HG02678 (cell line): ENCODE measurements around the gene TMEM201.

Source experiments
- ATAC-seq: cut with Tn5 transposase; IDR thresholded peaks from one replicate; pipeline ENCODE4 v1.9.1; 2021; ENCODE audit warnings: mild to moderate bottlenecking, moderate library complexity; ENCODE audit not compliant: unreplicated experiment

TMEM201 gene

DNA sequence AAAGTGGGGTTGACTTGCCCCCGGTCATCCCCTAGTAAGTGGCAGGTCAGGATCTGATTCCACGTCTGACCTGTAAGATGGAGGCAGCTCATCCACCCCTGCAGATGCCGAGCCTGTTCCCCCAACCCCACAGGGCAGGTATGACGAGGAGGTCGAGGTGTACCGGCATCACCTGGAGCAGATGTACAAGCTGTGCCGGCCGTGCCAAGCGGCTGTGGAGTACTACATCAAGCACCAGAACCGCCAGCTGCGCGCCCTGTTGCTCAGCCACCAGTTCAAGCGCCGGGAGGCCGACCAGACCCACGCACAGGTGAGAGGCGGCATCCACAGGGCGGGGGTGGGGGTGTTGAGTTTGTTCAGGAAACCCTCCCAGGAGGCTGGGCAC lies 9.6 kb downstream of the TMEM201 start:
- no peak for ATAC-seq

DNA sequence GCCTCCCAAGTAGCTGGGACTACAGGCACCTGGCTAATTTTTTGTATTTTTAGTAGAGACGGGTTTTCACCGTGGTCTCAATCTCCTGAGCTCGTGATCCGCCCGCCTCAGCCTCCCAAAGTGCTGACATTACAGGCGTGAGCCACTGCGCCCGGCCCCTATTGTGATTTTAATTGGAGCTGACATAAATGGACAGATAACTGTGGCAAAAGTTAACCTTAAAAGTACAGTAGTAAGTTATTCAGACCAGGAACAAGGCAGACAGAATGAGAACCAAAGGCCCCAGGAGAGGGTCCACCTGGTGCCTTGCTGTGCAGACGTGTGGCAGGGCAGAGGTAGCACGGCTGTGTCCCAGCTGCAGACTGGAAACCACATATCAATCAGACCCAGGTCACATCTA lies 11.0 kb downstream of the TMEM201 start:
- no peak for ATAC-seq

DNA sequence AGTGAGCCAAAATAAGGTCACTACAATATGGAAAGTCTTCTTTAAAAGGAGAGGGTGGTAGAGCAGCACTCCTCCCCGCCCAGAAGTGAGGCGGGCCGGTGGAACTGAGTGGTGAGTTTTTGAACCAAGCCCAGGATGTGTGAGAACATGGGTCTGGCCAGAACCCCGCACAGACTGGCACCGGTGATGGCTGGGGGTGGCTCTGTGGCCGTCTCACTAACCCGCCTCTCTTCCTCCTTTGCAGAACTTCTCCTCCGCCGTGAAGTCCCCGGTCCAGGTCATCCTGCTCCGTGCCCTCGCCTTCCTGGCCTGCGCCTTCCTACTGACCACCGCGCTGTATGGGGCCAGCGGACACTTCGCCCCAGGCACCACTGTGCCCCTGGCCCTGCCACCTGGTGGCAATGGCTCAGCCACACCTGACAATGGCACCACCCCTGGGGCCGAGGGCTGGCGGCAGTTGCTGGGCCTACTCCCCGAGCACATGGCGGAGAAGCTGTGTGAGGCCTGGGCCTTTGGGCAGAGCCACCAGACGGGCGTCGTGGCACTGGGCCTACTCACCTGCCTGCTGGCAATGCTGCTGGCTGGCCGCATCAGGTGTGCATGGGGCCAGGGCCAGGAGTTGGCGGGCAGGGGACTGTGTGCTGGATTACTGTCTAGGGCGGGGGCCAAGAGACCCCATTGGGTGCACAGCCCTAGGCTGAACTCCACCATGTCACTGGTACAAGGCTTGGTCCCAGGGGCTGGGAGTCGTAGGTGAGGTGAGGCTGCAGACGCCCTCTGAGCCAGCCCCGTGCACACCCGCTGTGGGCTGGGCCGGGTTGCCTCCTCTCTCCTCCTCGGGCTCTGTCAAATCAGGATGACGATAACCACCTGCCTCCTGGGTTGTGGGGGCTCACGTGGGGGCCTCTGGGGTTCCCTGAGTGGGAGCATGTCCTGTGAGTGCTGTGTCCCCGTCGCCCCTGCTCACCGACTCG lies 12.4 kb downstream of the TMEM201 start:
- ATAC-seq, result no peak

DNA sequence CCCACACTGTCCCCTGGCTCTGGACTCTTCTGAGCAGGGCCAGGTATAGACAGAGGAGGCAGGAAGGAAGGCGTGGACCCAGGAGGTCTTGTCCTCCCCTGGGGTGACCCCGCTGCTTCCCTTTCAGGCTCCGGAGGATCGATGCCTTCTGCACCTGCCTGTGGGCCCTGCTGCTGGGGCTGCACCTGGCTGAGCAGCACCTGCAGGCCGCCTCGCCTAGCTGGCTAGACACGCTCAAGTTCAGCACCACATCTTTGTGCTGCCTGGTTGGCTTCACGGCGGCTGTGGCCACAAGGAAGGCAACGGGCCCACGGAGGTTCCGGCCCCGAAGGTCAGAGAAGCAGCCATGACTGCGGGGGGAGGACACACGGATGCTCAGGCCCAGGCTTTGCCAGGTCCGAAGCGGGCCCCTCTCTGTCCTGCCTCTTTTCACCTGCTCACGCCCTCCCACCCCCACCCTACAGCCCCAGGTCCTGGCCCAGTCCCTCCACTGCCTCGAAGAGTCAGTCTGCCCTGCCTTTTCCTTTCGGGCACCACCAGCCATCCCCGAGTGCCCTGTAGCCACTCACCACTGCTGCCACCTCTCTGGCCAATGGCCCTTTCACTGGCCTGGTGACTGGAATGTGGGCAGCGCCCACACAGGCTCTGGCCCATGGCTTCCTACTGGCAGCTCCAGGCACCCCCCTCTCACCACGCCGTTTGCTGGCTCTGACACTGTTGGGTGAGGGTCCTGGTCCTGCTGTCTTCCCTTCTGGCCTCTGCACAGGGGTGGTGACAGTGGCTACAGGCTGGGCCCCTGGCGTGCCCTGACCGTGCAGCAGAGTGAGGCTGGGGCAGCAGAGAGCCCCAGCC lies 13.5 kb downstream of the TMEM201 start:
- ATAC-seq, result no peak

DNA sequence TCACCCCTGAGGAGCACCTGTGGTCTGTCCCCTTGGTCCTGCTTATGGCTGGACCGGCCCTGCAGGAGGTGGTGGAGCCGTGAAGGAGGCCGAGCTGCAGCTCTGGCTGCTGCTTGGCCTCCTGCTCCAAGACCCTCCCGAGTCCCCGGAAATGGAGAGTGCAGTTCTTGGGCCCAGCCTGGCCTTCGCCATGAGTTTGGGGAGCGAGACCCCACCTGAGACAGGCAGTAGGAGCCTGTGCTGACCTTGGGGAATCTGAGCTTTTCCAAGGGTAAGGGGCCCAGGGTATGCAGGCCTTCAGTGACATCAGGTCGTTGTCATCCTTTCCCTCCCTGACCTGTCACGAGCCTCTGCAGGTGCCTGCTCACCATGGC lies 14.1 kb downstream of the TMEM201 start:
- ATAC-seq, result no peak

DNA sequence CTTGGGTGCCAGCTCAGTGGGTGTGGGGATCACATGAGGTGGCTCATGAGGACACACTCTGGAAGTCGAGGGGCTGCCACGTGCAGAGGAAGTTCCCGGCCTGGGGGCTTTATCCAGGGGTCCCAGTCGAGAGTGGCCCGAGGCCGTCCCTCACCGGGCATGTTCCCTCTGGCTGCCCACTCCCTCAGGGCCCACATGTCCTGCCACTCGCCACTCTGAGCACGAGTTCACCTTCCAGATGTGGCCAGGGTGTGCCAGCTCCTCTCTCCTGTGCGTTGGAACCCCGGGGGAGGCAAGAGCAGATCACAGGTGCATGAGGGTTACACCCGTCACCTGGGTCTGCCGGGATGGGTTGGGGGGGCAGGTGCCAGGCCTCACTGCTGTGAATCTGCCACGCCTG lies 14.6 kb downstream of the TMEM201 start:
- ATAC-seq, result no peak

DNA sequence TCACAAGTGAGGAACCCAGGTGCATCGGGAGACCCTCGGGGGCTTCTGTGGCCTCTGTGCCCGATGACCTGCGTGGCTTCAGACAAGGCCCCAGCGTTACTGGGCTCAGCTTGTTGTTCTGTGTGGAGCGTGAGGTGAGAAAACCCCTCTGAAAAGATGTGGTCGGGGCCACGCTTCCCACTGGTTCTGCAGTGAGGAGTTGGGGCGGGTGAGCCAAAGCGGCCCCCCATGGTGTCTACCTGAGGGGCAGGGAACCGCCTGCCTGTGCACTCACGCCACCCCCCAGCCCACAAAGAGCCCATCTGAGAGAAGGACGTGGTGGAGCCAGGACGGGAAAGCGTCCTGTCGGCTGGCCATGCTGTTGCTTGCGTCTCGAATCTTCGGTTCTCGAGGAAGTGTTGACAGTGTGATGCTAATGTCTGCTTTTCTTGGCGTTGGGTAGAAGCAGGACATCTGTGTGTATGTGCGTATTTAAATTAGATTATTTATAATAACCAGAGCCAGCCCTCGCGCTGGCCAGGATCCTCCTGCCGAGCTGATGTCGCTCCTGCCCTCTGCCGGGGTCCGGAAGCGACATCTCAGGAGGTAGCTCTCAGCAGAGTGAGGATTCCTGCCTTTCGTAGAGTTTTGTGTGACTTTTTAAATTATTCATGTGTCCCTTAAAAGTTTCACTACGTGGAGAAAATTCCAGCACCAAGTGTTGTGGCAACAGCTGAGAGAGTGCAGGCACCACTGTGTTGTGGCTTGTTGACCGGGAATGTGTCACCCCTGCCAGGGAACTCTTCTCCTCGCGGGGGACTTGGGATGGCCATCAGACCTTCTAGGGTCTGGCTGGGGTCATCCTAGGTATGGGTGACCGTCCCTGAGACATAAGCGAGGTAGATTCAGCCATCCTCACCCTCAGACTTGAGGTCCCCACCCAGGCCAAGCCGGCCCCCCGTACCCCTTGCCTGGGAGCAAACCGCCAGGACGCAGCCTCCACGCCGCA lies 15.3 kb downstream of the TMEM201 start:
- no peak for ATAC-seq

DNA sequence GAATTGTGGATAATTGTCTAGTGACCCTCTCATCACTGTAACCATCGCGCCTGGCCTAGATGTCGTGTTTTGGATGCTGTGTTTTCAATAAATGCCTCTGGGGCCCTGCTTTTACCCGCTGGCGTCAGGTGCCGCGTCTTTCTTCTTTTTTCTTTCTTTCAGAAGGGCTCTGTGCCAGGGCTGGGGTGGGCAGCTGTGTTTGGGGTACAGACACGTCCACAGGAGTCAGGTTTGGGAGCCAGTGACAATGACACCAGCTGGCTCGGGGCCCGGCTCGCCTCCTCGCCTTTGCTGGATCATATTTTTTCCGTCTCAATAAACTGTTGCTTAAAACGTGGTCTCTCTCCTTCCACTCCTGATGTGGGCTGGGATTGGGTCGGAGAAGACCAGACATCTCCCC lies 16.1 kb downstream of the TMEM201 start:
- no peak for ATAC-seq

DNA sequence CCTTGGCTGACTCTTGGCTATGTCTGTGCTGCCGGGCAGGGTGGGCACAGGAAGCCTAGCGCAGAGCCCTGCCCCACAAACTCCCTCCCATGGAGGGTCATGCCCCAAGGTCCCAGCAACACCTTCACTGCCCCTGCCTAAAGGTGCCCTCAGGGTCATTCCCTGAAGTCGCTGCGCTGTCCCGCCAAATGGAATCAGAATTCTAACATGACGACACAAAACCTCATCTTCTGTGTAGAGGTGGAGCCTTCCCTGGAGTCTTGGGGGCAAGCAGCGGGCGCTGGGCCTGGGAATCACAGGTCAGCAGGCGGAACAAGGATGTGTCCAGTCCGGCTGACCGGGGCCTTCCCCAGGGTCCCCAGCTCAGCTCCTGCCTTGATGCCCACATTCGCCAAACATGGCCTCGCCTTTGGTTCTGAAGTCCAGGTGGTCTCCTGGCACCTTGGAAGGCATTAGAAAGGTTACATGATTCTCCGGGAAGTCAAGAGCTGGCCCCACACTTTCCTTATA lies 17.3 kb downstream of the TMEM201 start:
- no peak for ATAC-seq

DNA sequence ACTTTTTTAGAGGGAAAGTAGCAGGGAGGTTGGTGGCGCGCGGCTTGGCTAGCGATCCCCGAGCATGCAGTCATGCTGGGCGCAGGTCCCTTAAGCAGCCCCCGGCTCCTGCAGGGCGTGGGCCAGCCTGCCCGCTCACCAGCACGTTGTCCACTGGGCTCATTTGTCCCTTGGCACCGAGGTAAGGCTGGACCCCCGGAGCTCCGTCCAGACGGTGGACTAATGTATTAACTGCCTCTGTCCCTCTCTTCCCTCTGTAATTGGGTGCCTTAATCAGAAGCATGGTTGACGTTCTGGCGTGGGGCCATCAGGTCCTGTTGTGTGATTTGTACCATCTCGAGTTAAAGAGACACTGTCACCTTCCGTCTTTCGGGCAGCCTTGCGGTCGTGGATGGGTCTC lies 17.7 kb downstream of the TMEM201 start:
- ATAC-seq, result no peak

DNA sequence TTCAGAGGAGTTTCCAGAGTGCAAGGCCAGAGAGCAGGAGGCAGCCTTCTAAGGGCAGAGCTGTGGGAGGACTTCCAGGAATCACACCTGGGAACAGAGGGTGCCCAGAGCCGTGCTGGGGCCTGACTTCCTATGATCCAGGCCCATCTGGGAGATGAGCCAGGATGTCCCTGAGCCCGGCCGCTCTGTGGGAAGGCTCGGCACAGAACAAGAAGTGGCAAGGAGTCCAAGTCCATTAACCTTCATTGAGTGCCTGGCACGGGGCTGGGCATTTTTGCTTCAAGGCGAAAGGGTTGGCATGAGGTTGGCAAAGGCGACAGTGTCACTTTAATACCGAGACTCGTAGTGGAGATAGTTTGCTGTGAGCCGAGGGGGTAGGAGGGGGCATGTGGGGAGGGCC lies 18.2 kb downstream of the TMEM201 start:
- no peak for ATAC-seq

DNA sequence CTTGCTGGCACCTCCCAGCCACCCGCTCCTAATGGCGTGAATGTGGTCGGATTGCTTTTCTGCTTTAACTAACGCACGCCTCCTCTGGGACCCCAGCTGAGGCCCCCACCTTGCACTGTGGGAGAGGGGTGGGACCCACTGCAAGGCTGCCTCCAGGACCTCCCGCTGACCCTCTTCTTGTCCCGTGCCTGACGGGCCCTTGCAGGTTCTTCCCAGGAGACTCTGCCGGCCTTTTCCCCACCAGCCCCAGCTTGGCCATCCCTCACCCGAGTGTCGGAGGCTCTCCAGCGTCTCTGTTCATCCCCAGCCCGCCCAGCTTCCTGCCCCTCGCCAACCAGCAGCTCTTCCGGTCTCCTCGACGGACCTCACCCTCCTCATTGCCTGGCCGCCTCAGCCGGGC lies 18.6 kb downstream of the TMEM201 start:
- no peak for ATAC-seq

DNA sequence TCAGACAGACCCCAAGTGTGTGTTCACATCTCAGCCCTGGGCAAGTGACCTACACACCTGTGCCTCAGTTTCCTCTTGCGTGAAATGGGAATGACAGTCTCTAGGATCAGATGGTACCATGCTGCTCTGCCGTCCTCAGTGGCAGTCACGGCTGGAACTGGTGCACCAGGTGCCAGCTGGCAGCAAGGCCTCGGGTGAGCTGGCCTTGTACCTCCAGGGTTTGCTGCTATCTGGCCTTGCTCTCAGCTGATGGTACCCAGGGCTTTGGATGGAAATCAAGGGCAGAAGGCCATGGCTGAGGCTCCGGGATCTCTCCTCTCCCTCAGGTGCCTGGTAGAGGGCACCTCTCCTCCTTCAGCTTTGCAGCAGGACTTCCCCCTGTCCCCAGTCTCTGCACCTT lies 21.3 kb downstream of the TMEM201 start:
- ATAC-seq, result no peak

DNA sequence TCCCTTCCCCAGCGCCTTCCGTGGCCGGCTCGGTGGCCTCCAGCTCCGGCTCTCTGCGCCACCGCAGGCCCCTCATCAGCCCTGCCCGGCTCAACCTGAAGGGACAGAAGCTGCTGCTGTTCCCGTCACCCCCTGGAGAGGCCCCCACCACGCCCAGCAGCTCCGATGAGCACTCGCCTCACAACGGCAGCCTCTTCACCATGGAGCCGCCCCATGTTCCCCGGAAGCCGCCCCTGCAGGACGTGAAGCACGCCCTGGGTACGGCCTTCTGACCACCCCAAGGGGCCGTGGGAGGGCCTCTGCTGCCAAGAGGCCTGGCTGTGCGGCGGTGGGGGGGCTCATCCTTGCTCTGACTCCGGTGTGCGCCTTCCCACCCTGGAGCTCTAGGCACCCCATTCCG lies 21.8 kb downstream of the TMEM201 start:
- no peak for ATAC-seq

DNA sequence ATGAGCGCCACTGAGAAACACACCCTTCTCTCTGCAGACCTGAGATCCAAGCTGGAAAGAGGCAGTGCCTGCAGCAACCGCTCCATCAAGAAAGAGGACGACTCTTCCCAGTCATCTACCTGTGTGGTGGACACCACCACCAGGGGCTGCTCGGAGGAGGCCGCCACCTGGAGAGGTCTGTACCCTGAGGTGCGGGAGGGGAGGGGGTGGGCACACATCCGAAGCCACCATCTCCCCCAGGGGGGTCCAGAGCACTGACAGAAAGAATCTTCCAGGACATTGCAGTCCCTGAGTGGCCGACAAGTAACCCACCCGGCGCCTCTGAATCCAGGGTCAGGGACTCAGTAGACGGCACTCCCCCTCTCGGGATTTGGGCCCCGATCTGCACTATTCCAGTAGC lies 23.0 kb downstream of the TMEM201 start:
- ATAC-seq, result no peak

DNA sequence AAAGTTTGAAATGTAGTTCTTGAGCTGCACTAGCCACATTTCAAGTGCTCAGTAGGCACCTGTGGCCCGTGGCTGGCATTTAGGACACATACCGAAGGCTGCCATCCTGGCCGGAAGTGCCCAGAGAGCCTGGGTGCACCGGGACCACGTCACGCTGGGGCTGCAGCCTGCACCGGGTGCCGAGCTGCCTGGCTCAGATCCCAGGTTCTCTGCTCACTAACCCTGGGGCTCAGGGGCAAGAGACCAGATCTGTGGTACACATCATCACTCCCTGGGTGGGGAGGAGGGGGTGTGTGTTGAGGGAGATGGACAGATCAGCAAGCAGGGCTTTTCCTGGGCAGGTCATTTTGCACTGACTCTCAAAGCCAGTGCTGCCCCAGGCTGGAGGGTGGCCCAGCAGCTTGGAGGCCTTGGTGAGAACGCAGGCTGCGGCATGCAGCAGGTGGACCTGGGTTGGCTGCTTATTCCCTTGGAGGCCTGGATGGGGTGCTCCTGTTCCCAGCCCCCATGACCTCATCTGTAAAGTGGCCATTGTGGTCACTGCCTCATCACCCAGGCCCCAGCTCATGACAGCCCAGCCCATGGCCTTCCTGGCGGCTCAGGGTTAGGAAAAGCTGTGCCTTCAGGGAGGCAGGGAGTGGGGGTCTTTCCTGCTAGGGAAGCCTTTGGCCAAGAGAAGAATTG lies 23.6 kb downstream of the TMEM201 start:
- no peak for ATAC-seq

DNA sequence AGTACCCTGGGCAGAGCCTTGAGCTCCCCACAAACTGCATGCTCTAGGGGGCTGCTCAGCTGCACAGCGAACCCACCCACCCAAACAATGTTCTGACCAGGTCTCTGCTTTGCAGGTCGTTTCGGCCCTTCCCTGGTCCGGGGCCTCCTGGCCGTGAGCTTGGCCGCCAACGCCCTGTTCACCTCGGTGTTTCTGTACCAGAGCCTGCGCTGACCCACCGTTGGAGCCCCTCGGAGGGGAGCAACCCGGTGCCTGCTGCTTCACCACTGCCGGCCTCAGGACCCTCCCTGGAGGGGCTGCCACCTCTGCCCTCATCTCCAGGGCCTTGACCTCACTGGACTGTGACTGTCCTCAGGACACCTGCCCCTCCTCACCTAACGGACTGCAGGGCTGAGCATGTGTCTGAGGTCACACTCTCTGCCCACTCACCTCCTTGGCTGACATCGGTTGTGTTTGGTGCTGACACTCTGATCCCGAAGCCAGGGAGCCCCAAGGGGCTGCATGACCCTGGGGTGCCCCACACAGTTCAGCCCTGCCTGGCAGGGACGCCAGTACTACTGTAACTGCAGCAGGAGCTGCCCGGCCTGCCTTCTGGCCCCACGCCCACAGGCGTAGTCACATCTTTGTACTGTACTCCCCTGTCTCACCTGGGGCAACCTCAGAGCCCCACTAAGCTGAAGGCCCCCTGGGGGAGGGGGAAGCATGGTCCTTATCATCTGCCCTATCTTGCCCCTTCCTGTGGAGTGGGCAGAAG lies 24.3 kb downstream of the TMEM201 start:
- no peak for ATAC-seq

DNA sequence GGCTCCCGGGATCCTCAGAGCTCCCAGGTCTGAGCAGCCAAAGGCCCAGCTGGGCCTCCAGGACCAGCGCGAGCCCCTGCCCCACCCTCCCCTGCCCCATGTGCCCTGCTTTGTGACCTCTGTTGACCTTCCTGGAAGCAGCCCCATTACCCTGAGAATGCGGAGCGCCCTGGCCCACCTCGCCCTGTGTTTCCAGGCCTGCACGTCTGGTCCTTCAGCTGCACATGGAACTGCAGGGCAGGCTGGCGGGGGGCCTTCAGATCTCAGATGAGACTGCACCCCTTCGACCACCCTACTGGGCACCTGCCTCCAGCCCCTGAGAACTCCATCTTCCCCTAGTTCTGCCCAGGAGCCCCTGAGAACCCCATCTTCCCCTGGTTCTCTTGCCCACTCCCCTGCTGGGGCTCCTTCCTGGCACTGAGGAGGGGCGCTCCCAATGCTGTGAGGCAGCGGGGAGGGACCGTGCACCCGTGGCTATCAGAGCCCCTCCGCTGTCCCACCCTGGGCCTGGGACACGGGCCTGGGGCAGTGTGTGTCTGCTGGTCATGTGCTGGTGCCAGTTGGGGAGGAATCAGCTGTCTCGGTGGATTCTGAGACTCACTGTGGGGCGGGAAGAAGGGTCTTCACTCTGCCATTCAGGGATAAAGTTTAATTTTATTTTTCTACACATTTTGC lies 25.1 kb downstream of the TMEM201 start:
- ATAC-seq, result no peak
